Measurements from ENCODE around the gene PEAK1. TPM values are rescaled to one million over a fixed set of nuclear protein-coding genes. Genes with fewer than 3 reads are reported as not detected.
"Not testable (repeated sequence)": the region's sequence is repeated elsewhere in the genome, so short reads cannot be mapped to it uniquely, and the experiment has no call there.

The PEAK1 gene
- total RNA-seq, 4 donors from 2014 or later = 31.0 to 49.3 (median 35.0) TPM

- Histone ChIP-seq H3K27me3 (no peaks in the 10 kb centered on the region), H3K4me1 (no peaks in the 10 kb centered on the region), H3K9me3 (no peaks in the 10 kb centered on the region), H3K27ac (no peak overlapping the region), H3K4me3 (replicated peaks in 1 of 3) (no peak overlapping the region), H3K36me3 (no peaks in the 10 kb centered on the region)
- TF ChIP-seq POLR2A (IDR thresholded peaks at IDR 0.05) (no peak), CTCF (IDR thresholded peaks at IDR 0.05) (no peak)
- intact Hi-C loops (cut with DNase I) = no loop called here
- no peak for DNase-seq
Observed at GRCh38 chr15:77178411-77178810, 241.5 kb downstream of the PEAK1 start.

GRCh38 chr15:77176148-77176547 lies 243.8 kb downstream of the PEAK1 start:
- H3K4me1 ChIP-seq; intact Hi-C loops (cut with DNase I); DNase-seq; H3K4me3 ChIP-seq (replicated peaks in 1 of 3); H3K36me3 ChIP-seq; H3K9me3 ChIP-seq; H3K27ac ChIP-seq; H3K27me3 ChIP-seq: not testable (repeated sequence)
- 96 to 100% methylated on average over 1 of the region's 1 CpG for WGBS, 2 donors

- no peaks in the 10 kb centered on the region for H3K4me1 ChIP-seq
- intact Hi-C loops (cut with DNase I) = no loop called here
- 85 to 92% methylated on average over 1 of the region's 1 CpG for WGBS, 2 donors
- no peaks in the 10 kb centered on the region for H3K27me3 ChIP-seq
- no peak overlapping the region for H3K4me3 ChIP-seq (replicated peaks in 1 of 3)
- no peak for TF ChIP-seq POLR2A (IDR thresholded peaks at IDR 0.05)
- TF ChIP-seq CTCF (IDR thresholded peaks at IDR 0.05) = no peak
- no peaks in the 10 kb centered on the region for H3K36me3 ChIP-seq
- DNase-seq = no peak
- no peak overlapping the region for H3K27ac ChIP-seq
- no peaks in the 10 kb centered on the region for H3K9me3 ChIP-seq
Observed at GRCh38 chr15:77173487-77173886, 246.4 kb downstream of the PEAK1 start.

GRCh38 chr15:77171221-77171967 lies 248.5 kb downstream of the PEAK1 start:
- Histone ChIP-seq H3K27me3 (no peaks in the 10 kb centered on the region), H3K9me3 (no peaks in the 10 kb centered on the region), H3K36me3 (no peaks in the 10 kb centered on the region), H3K4me1 (no peaks in the 10 kb centered on the region), H3K4me3 (replicated peaks in 1 of 3) (no peak overlapping the region), H3K27ac (no peak overlapping the region)
- intact Hi-C loops (cut with DNase I) = no loop called here
- 93 to 95% methylated on average over 2 of the region's 2 CpGs for WGBS, 2 donors
- DNase-seq = no peak
- TF ChIP-seq POLR2A (IDR thresholded peaks at IDR 0.05) (no peak), CTCF (IDR thresholded peaks at IDR 0.05) (no peak)

- H3K4me3 ChIP-seq (replicated peaks in 1 of 3) = no peak overlapping the region
- H3K4me1 ChIP-seq = no peaks in the 10 kb centered on the region
- H3K27ac ChIP-seq = no peak overlapping the region
- H3K27me3 ChIP-seq = no peaks in the 10 kb centered on the region
- TF ChIP-seq CTCF (IDR thresholded peaks at IDR 0.05) (no peak), POLR2A (IDR thresholded peaks at IDR 0.05) (no peak)
- no peak for DNase-seq
- no peaks in the 10 kb centered on the region for H3K9me3 ChIP-seq
- 57 to 59% methylated on average over 3 of the region's 3 CpGs for WGBS, 2 donors
- no peaks in the 10 kb centered on the region for H3K36me3 ChIP-seq
- intact Hi-C loops (cut with DNase I) = no loop called here
Observed at GRCh38 chr15:77168616-77169015, 251.3 kb downstream of the PEAK1 start.
